Left lung (tissue), 14 donors: Measurements from ENCODE around the gene MAP3K9. TPM values are rescaled to one million over a fixed set of nuclear protein-coding genes. Genes with fewer than 3 reads are reported as not detected.
A peak's percentile ranks its signal among the peaks of the same experiment; 100 is the strongest.

Source experiments
- ATAC-seq: fragments of 200-7000 bp; cut with Tn5 transposase; one replicate; pipeline ENCODE4 v1.9.1; 2020; ENCODE audit warnings: moderate library complexity
- DNase-seq, 4 donors: peaks; one replicate each; pipeline ENCODE4 v3.0.0-alpha.2; 2013 to 2020
- H3K27ac ChIP-seq, 2 donors: fragments of 200-600 bp; sonication (generic) in 1 of 2; one replicate each; pipeline versions ENCODE4 v1.5.0 to v1.8.0; 2020 to 2021
- H3K27me3 ChIP-seq, 2 donors: fragments of 200-600 bp; sonication (generic) in 1 of 2; one replicate each; pipeline versions ENCODE4 v1.5.0 to v1.8.0; 2020 to 2021
- H3K36me3 ChIP-seq, 2 donors: fragments of 200-600 bp; sonication (generic) in 1 of 2; one replicate each; pipeline versions ENCODE4 v1.5.0 to v1.8.0; 2020 to 2021
- H3K4me1 ChIP-seq, 2 donors: fragments of 200-600 bp; one replicate each; pipeline ENCODE4 v1.8.0; 2021
- H3K4me3 ChIP-seq, 2 donors: fragments of 200-600 bp; sonication (generic) in 1 of 2; one replicate each; pipeline versions ENCODE4 v1.5.0 to v1.8.0; 2020 to 2021; ENCODE audit warnings: mild to moderate bottlenecking in 1 of 2
- H3K9me3 ChIP-seq, 2 donors: fragments of 200-600 bp; sonication (generic) in 1 of 2; one replicate each; pipeline versions ENCODE4 v1.5.0 to v1.8.0; 2020 to 2021
- intact Hi-C, 2 donors: fragments of 100-400 bp; cut with DNase I; formaldehyde crosslinking; loops; one replicate each; pipeline versions ENCODE4 v1.11.2 to v1.14.2; 2022
- long read RNA-seq, 12 donors: library from polyadenylated mRNA in 2 of 12; unstranded in 2 of 12; transcript quantifications; one replicate each; pipeline ENCODE4 v2.0.0 and lab custom pipeline, GENCODE V29; 2019 to 2026
- polyA plus RNA-seq, 6 donors: library from polyadenylated mRNA; unstranded; fragments of 120-200 nt; gene quantifications; one replicate each; pipeline ENCODE4 v1.2.1, GENCODE V29; 2013; ENCODE audit not compliant: insufficient read length in 6 of 6
- total RNA-seq, 2 donors: library from RNA; stranded (reverse); fragmentation: NEBNext Ultra II Directional; extraction: Animal tissue kit (Norgen Biotek cat#: 25700); gene quantifications; one replicate each; pipeline ENCODE4 v1.2.1, GENCODE V29; 2021
- TF ChIP-seq, protein P1 (sequence below), 2 donors: fragments of 200-600 bp; sonication (generic) in 1 of 2; IDR thresholded peaks; one replicate each; pipeline versions ENCODE4 v1.5.0 to v1.8.0; 2021; ENCODE audit warnings: antibody characterized with exemption in 2 of 2
- donor health status: DM: no; HTN: yes; CAD: no.
- donor health status: DM: no; HTN: no; CAD: no.

Gene MAP3K9
- total RNA-seq (10 to 100 TPM; 10.7 to 13.1 TPM), polyA plus RNA-seq (1 to 10 TPM; 5.1 to 7.1 (median 5.6) TPM)
- long read RNA-seq, donor 1 = 0 reads
- long read RNA-seq, donor 2 = 0 reads
- long read RNA-seq, donor 3, full-length matches to known transcripts = 1 of 1 reads
- long read RNA-seq, donor 3, partial matches to known transcripts = 0 of 1 reads
- long read RNA-seq, donor 3, other reads (novel, unspliced or antisense) = 0 of 1 reads
- long read RNA-seq, donor 4, partial matches to known transcripts = 0 of 1 reads
- long read RNA-seq, donor 4, other reads (novel, unspliced or antisense) = 1 of 1 reads
- long read RNA-seq, donor 5 = 0 reads
- long read RNA-seq, donor 6, partial matches to known transcripts = 6 of 6 reads
- long read RNA-seq, donor 6, other reads (novel, unspliced or antisense) = 0 of 6 reads
- long read RNA-seq, donor 7 = 0 reads
- long read RNA-seq, donor 8 = 0 reads
- long read RNA-seq, donor 9 = 0 reads
- long read RNA-seq, donor 10, partial matches to known transcripts = 0 of 1 reads
- long read RNA-seq, donor 10, other reads (novel, unspliced or antisense) = 1 of 1 reads
- long read RNA-seq, donor 11 = 0 reads
- long read RNA-seq, donor 12 = 0 reads

DNA sequence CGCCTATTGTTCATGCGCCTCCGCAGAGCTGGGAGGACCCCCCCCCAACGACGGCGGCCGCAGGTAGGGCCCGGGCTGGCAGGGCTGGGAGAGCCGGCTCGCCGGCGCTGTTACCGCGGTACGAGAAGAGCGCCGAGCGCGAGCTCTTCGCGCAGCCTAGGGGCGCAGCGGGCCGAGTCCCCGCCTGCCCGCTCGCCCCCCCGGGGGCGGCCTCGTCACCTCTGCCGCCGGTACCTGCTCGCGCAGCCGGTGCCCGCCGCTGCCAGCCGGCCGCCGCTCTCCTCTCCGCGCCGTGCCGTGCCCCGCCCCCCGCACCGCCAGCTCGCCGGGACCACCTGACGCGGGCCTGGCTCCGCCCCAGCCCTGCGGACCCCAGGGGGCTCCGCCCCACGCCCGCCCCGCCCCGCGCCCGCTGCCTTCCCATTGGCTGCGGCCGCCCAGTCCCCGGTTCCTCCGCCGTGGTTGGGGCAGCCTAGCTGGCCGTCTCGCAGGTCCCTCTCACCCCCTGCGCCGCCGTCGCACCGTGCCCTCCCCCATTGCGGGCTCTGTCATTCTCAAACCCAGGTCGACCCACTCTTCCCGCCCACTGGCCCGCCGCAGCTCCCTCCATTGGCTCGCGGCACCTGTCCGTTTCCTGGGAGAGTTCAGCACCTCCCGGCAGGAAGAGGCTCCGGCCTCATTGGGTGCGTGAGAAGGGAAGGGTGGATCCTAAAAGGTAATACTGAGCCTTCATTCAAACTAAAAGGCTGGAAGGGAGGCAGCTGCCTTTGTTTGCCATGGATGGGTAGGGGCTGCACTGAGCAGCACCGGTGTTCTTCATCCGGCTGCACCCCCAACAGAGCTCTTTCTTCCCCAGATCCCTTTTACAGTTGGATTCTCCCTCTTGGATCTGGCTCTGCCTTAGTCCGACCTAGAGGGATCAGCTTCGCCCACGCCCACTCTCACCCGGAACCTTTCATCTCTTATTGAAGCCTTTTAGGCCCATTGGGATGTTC, at the start of gene MAP3K9:
Gene MAP3K9, minus strand, starts transcription at position 289 of the 995 bp plus-strand sequence. CDS start 342 bp downstream, outside the sequence.
- intact Hi-C loops = loop anchor here in 1 of 2 donors (10.0 kb wide), 1 partner anchor 175 kb away; no protein-coding TSS in a partner anchor
- Histone ChIP-seq H3K4me1 (peaks cover 3 to 16% of the 10 kb centered on the region in 2 donors), H3K27ac (peak within 1 kb of the TSS; percentile 51 to 61), H3K27me3 (peaks cover 16 to 72% of the 10 kb centered on the region in 2 donors), H3K9me3 (no peaks in the 10 kb centered on the region), H3K36me3 (no peaks in the 10 kb centered on the region), H3K4me3 (peak within 1 kb of the TSS; percentile 59 to 77)
- DNase-seq (peak; percentile 60 to 97 (median 93)), ATAC-seq (peak; percentile 92)
- TF ChIP-seq, protein P1, sequence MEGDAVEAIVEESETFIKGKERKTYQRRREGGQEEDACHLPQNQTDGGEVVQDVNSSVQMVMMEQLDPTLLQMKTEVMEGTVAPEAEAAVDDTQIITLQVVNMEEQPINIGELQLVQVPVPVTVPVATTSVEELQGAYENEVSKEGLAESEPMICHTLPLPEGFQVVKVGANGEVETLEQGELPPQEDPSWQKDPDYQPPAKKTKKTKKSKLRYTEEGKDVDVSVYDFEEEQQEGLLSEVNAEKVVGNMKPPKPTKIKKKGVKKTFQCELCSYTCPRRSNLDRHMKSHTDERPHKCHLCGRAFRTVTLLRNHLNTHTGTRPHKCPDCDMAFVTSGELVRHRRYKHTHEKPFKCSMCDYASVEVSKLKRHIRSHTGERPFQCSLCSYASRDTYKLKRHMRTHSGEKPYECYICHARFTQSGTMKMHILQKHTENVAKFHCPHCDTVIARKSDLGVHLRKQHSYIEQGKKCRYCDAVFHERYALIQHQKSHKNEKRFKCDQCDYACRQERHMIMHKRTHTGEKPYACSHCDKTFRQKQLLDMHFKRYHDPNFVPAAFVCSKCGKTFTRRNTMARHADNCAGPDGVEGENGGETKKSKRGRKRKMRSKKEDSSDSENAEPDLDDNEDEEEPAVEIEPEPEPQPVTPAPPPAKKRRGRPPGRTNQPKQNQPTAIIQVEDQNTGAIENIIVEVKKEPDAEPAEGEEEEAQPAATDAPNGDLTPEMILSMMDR (IDR thresholded peaks at IDR 0.05) = no peak

DNA sequence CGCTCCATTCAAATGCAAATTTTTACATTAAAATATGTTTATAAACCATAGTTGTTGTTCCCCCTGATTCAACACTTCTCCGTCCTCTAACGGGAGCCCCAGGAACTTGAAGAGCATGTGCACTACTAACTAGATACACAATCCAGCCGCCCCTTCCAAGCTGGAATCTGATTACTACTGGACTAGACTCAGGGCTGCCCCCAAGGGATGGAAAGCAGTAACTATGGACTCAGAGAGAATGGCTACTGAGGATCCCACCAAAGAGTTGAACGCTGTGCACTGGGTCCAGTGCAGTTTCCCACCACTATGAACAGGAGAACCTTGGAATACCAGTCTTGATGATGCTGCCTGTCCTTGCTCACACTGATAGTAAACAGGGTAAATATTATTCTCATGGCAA, 49.3 kb upstream of the MAP3K9 start:
- intact Hi-C loops = no loop called here
- TF ChIP-seq, protein P1 (IDR thresholded peaks at IDR 0.05) = no peak
- no peak for DNase-seq
- no peaks in the 10 kb centered on the region for H3K27me3 ChIP-seq
- ATAC-seq = no peak
- H3K4me1 ChIP-seq = no peaks in the 10 kb centered on the region
- H3K27ac ChIP-seq = no peak overlapping the region
- no peak overlapping the region for H3K4me3 ChIP-seq
- H3K9me3 ChIP-seq = no peaks in the 10 kb centered on the region
- no peaks in the 10 kb centered on the region for H3K36me3 ChIP-seq

DNA sequence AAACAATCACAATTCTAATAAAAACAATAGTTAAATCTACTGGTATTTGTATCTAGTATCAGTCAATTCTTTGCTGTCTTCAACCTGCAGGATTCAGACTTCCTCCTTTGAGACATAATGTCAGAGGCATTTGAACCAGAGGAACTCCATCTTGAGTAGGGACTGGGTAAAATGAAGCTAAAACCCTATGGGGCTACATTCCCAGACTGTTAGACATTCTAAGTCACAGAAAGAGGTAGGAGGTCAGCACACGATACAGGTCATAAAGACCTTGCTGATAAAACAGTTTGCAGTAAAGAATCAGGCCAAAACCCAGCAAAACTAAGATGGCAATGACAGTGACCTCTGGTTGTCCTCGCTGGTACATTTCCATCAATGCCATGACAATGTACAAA, 48.2 kb upstream of the MAP3K9 start:
- ATAC-seq = no peak
- no peak for DNase-seq
- Histone ChIP-seq H3K9me3 (no peaks in the 10 kb centered on the region), H3K36me3 (no peaks in the 10 kb centered on the region), H3K27ac (no peak overlapping the region), H3K4me1 (no peaks in the 10 kb centered on the region), H3K27me3 (no peaks in the 10 kb centered on the region), H3K4me3 (no peak overlapping the region)
- intact Hi-C loops = no loop called here
- TF ChIP-seq, protein P1 (IDR thresholded peaks at IDR 0.05) = no peak

DNA sequence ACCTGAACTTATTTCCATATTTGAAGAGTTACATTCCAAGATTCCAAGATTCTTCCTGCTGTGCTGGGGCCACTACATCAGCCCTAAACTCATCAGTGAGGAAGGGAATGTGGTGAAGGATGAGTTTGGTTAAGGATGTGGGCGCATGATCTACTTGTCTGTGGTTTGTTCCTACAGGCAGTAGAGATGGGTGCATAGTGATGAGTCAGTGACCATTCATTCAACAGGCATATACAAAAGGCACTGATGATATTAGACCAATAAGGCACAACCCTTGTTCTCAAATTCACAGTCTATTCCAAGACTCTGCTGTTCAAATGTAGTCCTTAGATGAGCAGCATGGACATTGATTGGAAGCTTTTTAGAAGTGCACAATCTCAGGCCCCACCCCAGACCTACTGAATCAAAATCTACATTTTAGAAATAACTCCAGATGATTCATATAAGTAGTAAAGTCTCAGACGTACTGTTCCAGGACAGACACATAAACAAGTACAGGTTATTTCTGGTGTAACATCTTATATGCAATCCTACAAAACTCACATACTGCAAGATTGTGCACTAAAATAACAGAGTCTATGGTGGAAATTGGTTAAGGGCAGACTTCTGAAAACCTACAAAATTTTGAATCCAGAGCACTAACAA, 47.7 kb upstream of the MAP3K9 start:
- Histone ChIP-seq H3K36me3 (no peaks in the 10 kb centered on the region), H3K27ac (no peak overlapping the region), H3K9me3 (no peaks in the 10 kb centered on the region), H3K4me1 (no peaks in the 10 kb centered on the region), H3K4me3 (no peak overlapping the region), H3K27me3 (no peaks in the 10 kb centered on the region)
- ATAC-seq (peak; percentile 13), DNase-seq (no peak)
- TF ChIP-seq, protein P1 (IDR thresholded peaks at IDR 0.05) = no peak
- intact Hi-C loops = no loop called here
